GM19372 (cell line): Measurements from ENCODE around the gene CLCN3.
"Not testable (repeated sequence)": the region's sequence is repeated elsewhere in the genome, so short reads cannot be mapped to it uniquely, and the experiment has no call there.

ENCODE experiments used
- ATAC-seq: cut with Tn5 transposase; IDR thresholded peaks from one replicate; pipeline ENCODE4 v1.9.1; 2021; ENCODE audit warnings: mild to moderate bottlenecking, low read depth, moderate library complexity; ENCODE audit not compliant: unreplicated experiment

CLCN3 gene

DNA sequence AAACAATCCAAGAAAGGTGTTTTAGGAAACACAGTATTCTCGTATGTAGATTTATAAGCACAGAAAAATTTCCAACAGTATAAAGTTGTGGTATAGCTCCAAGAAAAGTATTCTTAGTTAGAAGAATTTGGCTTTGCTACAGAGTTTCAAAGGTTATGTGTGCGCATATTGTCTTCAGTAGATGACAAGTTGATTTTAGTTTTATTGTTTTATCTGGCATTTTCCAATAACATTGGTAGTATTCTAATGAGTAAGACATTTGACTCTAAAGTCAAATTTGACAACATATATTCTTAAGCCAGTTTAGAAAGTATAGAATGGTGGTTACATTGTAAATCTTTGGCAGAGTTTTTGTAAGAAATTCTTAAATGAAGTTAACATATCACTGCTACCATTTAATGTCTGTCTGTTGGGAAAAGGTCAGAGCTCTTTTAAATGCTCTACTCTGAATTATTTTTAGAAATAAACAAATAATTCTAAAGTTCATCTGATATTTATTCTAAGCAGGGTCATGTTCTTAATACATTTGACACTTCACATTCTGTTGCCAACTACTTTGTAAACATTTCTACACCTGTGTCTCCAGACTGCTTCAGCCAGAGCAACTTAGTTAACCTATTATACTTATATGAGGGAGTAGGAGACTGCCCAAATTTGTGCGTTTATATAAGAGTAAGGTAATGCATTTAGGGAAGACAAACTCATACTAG is 30.0 kb downstream of the CLCN3 start:
- no peak for ATAC-seq

DNA sequence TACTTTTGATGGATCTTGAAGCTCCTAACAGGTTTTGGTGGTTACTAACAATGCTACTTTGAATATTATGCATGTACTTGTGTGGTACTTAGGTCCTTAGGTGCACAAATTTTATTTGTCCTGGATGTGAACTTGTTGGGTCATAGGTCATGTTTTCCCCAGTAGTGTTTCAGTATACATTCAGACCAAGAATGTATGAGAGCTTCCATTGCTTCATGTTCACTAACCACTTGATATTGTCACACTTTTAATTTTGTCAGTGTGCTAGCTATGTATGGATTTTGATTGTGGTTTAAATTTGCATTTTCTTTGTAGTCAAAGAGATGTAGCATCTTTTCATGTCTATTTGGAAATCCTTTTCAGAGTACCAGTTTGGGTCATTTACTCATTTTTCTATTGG is 32.2 kb downstream of the CLCN3 start:
- no peak for ATAC-seq

DNA sequence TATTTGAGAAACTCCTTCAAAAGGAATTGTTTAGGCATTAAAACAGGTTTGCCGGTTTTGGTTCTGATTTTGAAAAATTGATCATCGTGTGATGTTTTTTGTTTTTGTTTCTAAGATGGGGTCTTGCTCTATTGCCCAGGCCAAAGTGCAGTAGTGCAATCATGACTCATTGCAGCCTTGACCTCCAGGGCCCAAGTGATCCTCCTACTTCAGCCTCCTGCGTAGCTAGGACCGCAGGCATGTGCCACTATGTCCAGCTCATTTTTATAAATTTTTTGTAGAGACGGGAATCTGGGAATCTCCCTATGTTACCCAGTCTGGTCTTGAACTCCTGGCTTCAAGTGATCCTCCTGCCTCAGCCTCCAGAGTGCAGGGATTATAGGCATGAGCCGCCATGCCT is 35.0 kb downstream of the CLCN3 start:
- ATAC-seq: no peak

DNA sequence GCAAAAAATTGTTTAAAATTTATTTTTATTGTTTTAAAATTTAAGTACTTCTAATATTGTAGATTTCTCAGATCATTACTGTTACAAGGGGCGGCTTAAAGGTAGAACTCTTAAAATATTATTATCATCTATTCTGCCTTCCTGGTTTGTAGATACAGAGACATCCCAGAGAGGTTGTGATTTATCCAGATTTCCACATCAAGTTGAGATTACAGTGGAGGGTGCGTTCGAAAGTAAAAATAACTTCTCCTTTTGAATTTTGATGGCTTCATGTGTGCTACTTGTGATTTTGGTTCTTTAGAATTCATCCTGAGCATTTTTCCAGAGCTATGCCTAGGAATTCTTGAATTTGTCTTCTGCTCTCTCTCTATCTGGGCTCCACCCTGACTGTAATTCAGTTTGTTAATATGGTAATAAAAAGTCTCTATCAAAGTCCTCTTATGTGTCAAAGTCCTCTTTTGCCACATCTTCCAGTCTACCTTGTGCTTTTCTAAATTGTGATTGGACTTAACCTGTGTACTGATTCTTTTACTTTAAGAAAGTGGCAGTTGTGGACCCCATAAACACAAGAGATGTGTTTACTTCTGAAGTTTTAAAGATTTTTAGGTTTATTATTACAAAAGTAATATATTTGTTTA is 37.2 kb downstream of the CLCN3 start:
- no peak for ATAC-seq

DNA sequence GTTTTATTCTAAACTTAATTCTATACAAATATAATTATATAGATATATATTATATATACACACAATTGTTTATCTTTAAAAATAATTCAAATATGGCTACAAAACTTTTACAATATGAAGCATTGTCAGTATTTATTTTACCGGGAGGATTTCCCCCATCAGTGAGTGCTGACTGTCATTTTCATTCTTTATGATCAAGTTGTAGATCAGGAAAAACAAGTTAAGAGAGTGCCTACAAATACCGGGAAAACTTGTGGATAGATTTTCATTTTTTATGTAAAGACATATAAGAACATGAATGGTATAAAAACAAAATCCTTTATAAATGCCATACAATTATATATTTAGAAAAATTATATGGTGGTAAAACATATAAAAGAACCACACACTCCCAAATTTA is 37.8 kb downstream of the CLCN3 start:
- no peak for ATAC-seq

DNA sequence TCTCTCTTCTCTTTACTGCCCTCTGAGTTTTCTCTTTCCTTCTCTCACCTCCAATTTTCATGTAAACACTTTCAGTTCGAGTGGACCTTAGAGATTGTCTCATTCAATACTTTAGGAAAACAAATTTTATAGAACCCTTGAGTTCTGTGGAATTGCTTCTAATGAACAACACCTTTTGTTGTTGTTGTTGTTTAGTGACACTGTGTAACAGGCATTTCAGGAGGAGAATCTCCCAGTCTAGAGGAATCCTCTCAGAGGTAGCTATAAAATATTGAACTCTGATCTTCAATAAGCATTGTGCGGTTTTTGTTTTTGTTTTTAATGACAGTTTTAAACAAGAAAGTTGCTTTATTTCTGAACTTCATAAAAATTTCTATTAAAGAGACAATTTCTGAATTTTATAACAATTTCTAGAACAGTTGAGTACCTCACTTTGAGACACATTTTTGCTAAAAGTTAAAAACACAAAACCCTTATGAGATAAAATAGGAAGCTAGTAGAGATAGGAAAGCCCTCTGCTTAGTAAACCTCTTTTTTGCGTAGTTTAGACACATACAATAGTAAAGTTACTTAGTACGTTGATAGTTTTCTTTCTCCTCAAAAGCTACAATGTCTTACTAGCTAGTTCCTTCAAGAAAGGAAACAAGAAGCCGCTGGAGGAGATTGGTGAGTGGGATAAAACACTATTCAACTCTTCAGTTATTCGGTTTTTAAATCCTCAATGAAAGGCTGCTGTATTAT is 38.8 kb downstream of the CLCN3 start:
- no peak for ATAC-seq

DNA sequence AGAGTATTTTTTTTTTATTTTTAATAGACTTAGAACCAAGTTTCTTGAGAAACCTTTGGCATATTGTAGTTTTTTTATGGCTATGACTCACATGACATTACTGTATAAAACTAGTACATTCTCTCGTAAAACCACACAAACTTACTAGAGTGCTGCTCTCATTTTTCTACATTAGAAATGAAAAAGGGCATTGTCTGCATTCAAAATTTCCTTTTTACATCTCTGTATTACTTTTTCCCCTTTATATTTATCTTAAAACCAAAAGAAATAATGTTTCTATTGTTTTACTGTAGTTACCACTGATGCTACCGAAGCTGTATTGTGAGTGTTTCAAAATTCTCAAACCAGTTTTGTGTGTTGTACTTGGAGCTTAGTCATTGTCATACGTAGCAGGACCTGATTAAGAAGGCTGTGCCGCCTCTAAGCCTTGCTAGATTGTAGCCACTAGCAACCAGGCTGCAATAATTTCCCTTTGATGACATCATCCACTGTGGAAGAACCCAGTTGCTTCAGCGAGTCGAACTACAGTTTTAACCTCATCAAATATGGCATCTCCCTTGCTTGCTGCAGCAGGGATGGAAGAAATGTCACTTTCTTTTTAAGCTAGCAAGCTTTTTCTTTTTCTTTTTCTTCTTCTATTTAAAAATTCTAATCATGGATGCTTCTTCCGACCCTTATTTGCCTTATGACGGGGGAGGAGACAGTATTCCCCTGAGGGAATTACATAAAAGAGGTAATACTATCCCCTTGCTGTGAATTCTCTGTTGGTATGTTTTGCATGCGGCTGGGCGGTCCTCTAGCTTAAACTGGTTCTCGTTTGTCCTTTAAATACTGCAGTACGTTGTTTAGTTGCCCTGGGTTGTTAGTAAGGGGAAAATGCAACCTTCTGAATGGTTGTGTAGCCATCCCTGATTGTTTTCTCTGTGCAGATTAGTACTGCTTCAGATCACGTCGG is 39.6 kb downstream of the CLCN3 start:
- peak; percentile 99 for ATAC-seq

DNA sequence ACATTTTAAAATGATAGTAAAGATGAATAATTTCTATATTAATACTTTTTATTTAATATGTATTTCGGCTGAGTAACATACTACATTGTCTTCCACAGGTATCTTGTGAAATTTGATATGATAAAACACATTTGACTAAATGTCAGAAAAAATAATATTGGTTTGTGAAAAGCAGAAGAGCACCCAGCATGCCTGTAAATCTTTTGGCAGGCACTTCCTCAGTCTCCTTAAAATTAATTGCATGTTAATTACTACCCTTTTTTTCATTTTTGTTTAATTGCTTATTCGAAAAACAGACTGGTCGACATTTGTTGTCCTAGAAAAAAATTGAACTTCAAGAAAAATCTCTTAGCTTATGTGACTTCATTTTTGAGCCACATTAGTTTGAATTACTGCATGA is 40.6 kb downstream of the CLCN3 start:
- ATAC-seq: no peak

DNA sequence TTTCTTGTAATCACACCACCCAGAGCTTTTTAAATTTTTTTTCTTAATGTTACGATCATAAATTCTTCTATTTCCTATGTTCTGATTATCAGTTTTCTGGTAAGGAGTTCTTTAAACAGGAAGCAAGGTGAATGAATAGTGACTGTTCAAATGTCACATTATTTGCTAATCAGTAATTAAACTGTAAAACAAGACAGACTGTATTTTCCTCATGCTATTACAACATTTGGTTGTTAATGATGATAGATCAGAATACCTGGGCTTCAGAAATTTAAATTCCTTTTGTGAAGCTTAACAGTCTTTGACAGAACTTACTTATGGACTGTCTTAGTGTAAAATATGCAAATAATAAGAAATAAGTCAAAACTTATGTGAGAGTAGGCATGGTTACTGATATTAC is 41.4 kb downstream of the CLCN3 start:
- no peak for ATAC-seq

DNA sequence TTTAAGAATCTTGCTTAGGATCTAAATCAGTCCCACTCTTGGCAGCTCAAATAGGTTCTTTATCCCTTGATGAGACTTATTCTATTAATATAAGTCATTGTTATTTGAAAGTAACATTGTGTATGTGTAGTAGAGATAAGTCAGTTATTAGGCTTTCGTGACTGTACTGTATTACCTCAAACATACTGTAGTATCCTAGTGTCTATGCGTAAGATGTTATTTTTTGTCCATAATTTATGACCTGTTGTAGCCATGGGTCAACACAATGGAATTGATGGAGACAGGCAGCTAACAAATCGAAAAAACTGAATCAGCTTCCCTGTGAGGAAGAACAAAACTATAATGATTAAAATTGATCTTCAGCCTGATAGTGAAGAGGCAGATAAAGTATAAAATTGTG is 41.8 kb downstream of the CLCN3 start:
- no peak for ATAC-seq

DNA sequence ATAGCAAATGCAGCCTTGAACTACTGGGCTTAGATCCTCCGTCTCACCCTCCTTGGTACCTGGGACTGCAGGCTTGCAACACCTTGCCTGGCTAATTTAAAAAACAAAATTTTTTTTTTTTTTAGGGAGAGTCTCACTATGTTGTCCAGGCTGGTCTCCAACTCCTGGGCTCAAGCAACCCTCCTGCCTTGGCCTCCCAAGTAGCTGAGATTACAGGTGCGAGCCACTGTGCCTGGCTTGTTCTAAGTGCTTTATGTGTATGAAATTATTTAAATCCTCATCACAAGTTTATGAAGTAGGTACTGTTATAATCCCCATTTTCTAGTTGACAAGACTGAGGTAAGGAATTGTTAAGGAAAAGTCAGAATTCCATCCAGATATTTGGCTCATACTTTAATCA is 43.0 kb downstream of the CLCN3 start:
- no peak for ATAC-seq

DNA sequence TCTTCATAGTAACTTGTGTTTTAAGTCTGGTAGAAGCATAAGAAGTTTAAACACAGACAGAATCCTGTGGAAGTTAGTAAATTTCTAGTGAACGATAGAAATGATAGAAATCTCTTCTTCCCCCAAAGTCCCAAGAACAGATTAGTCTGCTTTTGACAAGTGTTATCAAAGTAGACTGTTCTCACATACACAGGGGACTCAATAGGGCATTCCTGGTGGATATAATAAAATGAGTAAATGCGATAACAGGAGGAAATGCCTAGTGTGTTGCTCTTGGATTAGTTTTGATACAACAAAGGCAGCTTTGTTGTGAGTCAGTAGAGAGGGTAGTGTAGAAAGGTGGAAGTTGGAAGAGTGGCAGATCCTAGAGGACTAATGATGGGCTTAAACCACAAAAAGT is 43.5 kb downstream of the CLCN3 start:
- ATAC-seq: no peak

DNA sequence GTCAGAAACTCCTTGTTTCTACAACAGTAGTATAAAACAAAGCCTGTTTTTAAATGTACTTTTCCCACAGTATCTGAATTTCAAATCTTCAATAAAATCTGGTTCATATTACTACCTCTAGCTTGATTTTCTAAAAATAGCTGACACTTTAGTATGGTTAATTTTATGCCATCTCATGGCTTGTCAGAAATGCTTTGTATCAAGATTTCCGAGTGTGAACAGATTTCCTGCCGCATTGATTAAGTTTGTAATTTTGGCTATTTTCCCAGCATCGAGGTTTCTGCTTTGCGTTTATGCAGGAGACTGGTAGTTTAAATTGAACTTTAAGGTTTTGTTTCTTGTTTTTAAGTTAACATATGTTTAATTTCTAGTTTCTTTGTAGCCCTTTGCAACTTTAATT is 44.2 kb downstream of the CLCN3 start:
- ATAC-seq: no peak

DNA sequence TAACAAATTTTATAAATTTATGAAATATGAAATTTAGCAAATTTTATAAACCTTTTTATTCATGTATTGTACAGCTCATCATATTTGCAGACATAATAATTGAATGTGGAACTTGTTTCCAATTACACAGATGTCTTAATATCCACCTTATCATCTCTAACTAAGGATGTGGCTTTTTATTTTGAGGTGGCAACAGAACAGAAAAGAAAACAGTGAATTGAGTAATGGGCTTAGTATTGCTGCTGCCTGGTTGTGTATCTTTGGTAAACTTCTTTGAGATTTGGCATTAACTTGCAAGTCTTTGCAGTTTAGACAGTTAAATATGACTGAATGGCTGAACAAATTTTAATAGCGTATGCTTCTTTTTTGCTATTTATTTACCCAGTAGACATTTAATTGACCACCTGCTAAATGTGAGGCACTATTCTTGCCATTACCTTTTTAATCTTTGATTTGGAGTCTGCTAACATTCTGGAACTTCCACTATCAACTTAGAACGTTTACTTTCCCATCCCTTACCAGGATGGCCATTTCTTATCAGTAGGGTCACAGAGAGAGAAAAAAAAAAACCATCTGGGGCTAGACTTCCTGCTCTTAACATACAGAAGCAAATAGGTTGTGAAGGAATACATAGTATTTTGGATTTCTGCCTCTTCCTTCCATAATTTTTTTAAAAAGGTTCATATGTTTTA is 44.8 kb downstream of the CLCN3 start:
- no peak for ATAC-seq

DNA sequence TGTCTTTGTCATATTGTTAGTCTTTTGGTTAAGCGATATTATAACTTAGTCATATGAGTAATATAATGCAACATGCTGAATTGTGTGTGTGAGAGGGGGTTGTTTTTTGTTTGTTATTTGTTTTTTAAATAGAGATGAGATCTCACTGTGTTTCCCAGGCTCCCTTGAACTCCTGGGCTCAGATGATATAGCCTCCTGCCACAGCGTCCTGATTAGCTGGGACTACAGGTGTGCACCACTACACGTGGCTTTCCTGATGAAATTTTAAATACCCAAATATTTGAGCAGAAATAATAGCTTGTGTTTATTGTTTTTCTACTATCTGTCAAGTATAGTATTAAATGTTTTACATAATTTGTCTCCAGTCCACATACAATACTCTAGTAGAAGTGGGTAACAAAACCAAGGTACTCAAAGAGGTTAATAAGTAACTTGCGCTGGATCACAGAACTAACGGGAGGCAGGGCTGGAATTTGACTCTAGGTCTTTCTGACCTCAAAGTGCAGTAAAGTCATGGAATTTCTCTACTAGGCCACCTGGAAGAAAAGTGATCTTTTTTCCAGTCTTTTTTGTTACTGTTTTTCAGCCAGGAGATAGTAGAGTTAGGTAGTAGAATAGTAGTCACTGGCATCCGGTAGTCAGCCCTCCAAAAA is 47.8 kb downstream of the CLCN3 start:
- no peak for ATAC-seq

DNA sequence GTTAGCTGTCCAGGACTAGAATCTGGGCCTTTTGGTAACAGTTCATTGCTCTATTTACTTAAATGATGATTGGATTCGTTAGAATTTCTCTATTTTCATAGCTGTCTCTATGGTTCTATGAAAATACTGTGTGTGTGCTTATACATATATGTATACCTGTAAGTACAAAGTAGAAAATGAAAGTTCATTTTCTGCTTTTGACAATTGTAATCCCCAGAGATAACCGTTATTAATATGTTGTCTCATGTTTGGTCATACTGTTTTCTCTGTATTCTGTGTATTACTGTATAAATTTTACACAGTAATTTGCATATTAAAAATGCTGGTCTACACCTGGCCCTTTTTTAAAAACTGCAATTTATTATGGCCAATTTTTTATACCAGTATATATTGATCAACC is 55.4 kb downstream of the CLCN3 start:
- no peak for ATAC-seq

DNA sequence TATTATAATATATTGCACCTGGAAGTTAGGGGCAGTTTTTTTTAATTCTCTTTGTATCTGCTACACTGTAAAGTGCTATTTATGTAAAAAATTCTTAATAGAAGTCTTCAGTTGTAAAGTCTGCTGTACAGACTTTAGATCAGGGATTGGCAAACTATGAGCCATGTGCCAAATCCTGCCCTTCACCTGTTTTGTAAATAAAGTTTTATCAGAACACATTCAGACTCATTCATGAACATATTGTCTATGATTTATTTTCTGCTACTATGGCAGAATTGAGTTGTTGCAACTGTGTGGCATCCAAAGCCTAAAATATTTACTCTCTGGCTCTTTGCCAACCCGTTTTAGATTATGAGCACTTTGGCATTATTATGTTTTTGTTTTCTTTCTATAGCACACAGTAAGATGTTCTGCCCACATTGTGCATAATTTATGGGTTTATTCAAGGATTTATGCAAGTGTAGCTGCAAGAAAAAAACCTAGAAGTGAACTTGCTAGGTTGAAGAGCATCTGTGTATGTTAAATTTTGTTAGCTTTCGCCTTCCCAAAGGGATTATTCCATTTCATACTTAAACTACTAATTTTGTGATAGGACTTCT is 56.9 kb downstream of the CLCN3 start:
- no peak for ATAC-seq

DNA sequence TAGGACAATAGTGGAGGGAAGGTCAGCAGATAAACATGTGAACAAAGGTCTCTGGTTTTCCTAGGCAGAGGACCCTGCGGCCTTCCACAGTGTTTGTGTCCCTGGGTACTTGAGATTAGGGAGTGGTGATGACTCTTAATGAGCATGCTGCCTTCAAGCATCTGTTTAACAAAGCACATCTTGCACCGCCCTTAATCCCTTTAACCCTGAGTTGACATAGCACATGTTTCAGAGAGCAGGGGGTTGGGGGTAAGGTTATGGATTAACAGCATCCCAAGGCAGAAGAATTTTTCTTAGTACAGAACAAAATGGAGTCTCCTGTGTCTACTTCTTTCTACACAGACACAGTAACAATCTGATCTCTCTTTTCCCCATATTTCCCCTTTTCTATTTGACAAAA is 58.1 kb downstream of the CLCN3 start:
- ATAC-seq: not testable (repeated sequence)

DNA sequence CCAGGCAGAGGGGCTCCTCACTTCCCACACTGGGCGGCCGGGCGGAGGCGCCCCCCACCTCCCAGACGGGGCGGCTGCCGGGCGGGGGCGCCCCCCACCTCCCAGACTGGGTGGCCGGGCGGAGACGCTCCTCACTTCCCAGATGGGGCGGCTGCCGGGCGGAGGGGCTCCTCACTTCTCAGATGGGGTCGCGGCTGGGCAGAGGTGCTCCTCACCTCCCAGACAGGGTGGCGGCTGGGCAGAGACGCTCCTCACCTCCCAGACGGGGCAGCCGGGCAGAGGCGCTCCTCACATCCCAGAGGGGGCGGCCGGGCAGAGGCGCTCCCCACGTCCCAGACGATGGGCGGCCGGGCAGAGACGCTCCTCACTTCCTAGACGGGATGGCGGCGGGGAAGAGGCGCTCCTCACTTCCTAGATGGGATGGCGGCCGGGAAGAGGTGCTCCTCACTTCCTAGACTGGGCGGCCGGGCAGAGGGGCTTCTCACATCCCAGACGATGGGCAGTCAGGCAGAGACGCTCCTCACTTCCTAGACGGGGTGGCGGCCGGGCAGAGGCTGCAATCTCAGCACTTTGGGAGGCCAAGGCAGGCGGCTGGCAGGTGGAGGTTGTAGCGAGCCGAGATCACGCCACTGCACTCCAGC is 58.7 kb downstream of the CLCN3 start:
- not testable (repeated sequence) for ATAC-seq
